Right kidney (tissue), 1 donor: ENCODE results near the gene KCP.

Source experiments
- DNase-seq: peaks from one replicate; pipeline ENCODE4 v3.0.0-alpha.2; 2016

Gene KCP

GRCh38 chr7:128840326-128841170 is 70.0 kb downstream of the KCP start:
- no peak for DNase-seq

GRCh38 chr7:128839751-128840177 is 70.7 kb downstream of the KCP start:
- DNase-seq: no peak

DNA sequence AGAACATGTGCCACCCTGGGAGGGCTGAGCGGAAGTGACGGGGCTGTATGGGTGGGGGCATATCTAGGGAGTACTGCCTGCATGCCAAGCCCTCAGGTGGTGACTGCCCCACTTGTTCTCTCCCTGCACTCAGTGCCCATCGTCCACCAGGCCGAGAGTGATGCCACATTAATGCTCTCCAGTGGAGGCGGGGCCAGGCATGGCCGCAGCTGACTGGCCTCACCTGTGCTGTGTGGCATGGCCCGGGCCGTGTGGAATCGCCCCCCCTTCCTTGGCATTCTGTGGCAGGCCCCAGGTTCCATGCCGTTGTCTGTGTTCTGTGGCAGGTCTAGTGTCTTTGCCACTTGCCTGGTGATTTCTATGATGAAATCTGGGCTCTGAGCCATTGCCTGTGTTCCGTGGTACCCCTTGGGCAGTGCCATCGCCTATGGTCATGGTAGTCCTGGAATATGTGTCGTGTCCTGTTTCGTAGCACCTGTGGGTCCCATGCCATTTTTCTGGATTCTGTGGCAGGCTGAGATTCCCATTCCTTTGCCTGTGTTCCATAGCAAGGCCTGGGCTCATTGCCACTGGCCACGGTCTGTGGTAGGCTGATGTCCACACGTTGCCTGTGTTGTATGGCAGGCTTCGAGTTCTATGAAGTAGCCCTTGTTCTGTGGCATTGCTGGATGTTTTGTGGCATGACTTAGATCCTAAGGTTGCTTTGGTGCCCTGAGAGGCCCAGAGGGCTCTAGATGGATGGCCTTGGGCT is 71.4 kb downstream of the KCP start:
- no peak for DNase-seq

DNA sequence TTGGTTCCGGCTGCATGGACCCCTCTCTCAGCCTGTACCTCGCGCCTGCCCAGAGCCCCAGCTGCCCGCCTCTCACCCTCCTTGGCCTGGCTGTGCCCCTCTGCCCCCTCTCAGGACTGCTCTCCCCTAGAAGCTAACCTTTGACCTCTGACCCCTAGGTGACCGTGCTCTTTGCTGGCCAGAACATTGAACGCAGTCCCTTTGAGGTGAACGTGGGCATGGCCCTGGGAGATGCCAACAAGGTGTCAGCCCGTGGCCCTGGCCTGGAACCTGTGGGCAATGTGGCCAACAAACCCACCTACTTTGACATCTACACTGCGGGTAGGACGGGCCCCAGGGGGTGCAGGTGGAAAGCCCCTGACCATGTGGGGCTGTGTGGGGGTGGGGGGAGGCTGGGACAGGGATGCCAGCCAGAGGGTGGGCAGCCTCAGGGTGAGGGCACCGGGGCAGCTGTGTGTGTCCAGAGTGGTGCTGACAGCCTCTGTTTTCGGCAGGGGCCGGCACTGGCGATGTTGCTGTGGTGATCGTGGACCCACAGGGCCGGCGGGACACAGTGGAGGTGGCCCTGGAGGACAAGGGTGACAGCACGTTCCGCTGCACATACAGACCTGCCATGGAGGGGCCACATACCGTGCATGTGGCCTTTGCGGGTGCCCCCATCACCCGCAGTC is 72.3 kb downstream of the KCP start:
- DNase-seq: no peak

GRCh38 chr7:128837521-128837921 is 73.0 kb downstream of the KCP start:
- no peak for DNase-seq

- no peak for DNase-seq
Observed at GRCh38 chr7:128836729-128837348, 73.7 kb downstream of the KCP start.

GRCh38 chr7:128835790-128836641 is 74.5 kb downstream of the KCP start:
- no peak for DNase-seq

GRCh38 chr7:128835231-128835751 is 75.2 kb downstream of the KCP start:
- no peak for DNase-seq

GRCh38 chr7:128833946-128834325 is 76.6 kb downstream of the KCP start:
- no peak for DNase-seq

- peak; percentile 52 for DNase-seq
Observed at GRCh38 chr7:128833148-128833945, 77.2 kb downstream of the KCP start.

DNA sequence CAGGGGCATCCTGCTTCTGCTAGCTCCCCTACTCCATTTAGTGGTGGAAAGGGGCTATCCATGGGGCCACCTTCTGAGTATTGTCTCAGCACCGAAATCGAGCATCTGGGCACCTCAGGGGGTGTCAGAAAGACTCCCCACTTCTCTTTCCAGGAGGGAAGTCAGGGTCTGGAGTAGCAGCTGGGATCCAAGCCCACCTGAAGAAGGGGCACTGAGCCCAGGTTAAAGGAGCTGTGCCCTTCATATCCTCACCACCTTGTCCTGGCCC is 77.7 kb downstream of the KCP start:
- DNase-seq: peak; percentile 52

DNA sequence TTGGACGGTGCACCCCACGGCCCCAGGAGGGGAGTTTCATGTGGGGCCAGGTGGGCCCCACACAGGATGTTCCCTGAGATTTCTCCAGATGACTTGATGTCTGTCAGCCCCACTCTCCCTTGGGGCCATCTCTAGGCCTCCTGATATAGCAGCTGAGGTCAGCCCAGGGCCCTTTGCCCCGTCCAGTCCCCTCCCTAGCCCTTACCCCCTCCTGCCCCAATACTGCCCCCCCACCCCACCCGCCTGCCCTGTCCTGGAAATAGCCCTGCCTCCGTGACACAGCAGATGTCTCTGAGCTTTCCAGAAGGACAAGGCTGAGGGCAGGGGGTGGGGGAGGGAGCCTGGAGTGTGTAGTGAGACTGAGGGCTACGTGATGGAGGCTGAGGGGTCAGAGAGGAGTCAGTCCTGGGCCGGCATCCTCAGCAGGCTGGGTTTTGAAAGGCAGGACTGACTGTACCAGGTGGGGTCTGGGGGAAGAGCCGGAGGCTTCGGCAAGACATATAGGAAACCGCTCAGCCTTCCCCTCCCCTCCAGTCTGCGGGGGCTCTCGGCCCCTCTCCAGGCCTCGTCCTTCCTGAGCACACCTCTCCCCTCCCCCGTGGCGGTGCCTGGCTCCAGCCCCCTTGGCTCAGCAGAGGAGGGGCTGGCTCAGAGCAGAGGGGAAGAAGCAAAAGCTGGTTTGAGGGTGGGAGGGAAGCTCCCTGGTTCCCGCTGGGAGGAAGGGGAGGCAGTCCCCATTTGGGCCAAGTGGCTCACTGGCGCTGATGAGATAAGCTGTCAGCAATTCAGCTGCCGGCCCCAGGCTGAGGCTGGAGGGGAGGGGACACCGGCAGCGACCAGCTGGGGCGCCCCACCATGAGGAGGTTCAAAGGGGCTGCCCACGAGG is 78.3 kb downstream of the KCP start:
- DNase-seq: peak; percentile 65

- peak; percentile 83 for DNase-seq
Observed at GRCh38 chr7:128831178-128831993, 79.1 kb downstream of the KCP start.

DNA sequence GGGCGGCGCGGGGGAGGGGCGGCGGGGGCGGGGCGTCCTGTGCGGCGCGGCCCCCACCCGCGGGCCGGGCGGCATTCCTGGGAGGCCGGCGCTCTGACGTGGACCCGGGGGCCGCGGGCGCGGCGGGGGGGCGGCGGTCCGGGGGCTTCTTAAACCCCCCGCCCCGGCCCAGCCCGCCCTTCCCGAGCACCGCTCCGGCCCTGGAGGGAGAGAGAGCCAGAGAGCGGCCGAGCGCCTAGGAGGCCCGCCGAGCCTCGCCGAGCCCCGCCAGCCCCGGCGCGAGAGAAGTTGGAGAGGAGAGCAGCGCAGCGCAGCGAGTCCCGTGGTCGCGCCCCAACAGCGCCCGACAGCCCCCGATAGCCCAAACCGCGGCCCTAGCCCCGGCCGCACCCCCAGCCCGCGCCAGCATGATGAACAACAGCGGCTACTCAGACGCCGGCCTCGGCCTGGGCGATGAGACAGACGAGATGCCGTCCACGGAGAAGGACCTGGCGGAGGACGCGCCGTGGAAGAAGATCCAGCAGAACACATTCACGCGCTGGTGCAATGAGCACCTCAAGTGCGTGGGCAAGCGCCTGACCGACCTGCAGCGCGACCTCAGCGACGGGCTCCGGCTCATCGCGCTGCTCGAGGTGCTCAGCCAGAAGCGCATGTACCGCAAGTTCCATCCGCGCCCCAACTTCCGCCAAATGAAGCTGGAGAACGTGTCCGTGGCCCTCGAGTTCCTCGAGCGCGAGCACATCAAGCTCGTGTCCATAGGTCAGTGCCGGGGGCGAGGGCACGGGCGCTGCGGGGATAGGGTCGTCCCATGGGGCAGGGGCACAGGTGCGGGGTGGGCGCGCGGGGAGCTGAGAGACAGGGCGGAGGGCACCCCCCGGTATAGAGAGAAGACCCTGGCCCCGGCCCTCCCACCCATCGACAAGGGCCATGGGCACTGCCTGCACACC is 80.0 kb downstream of the KCP start, which contains the start of gene FLNC:
Gene FLNC (plus strand): TSS at position 176 of the 947 bp plus-strand sequence. CDS start 232 bp downstream, at position 408.
- peak; percentile 79 for DNase-seq

GRCh38 chr7:128829391-128830166 is 80.9 kb downstream of the KCP start:
- peak; percentile 56 for DNase-seq

- peak; percentile 27 for DNase-seq
Observed at GRCh38 chr7:128827971-128828711, 82.4 kb downstream of the KCP start.
